Inferior parietal cortex (tissue), 1 donor: ENCODE results near the gene LSMEM2.
A peak's percentile ranks its signal among the peaks of the same experiment; 100 is the strongest.
"Not testable (repeated sequence)": the region's sequence is repeated elsewhere in the genome, so short reads cannot be mapped to it uniquely, and the experiment has no call there.

ENCODE experiments used
- DNase-seq: peaks from one replicate; pipeline ENCODE4 v3.0.0-alpha.2; 2016; ENCODE audit errors: extremely low spot score

LSMEM2 gene

GRCh38 chr3:50245831-50246516 is 32.9 kb upstream of the LSMEM2 start:
- DNase-seq: peak; percentile 88

GRCh38 chr3:50246517-50246954 is 32.4 kb upstream of the LSMEM2 start:
- DNase-seq: no peak

- DNase-seq: no peak
These were observed 30.5 kb upstream of the LSMEM2 start for GRCh38 chr3:50248387-50248786.

GRCh38 chr3:50249457-50249856 is 29.4 kb upstream of the LSMEM2 start:
- DNase-seq: no peak

- no peak for DNase-seq
These were observed 28.4 kb upstream of the LSMEM2 start for GRCh38 chr3:50250514-50250913.

GRCh38 chr3:50251220-50251619 is 27.7 kb upstream of the LSMEM2 start:
- DNase-seq: no peak

GRCh38 chr3:50254577-50255250 is 24.2 kb upstream of the LSMEM2 start:
- no peak for DNase-seq

- DNase-seq: no peak
These were observed 23.7 kb upstream of the LSMEM2 start for GRCh38 chr3:50255251-50255615.

- no peak for DNase-seq
These were observed 21.7 kb upstream of the LSMEM2 start for GRCh38 chr3:50256978-50257890.

- no peak for DNase-seq
These were observed 20.7 kb upstream of the LSMEM2 start for GRCh38 chr3:50258029-50258680.

- no peak for DNase-seq
These were observed 19.9 kb upstream of the LSMEM2 start for GRCh38 chr3:50258979-50259378.

- no peak for DNase-seq
These were observed 19.4 kb upstream of the LSMEM2 start for GRCh38 chr3:50259432-50260026.

- peak; percentile 90 for DNase-seq
These were observed 18.6 kb upstream of the LSMEM2 start for GRCh38 chr3:50260027-50260941.

GRCh38 chr3:50260942-50261441 is 17.9 kb upstream of the LSMEM2 start:
- DNase-seq: no peak

- DNase-seq: no peak
These were observed 17.4 kb upstream of the LSMEM2 start for GRCh38 chr3:50261505-50261904.

- not testable (repeated sequence) for DNase-seq
These were observed 16.7 kb upstream of the LSMEM2 start for GRCh38 chr3:50262200-50262599.

GRCh38 chr3:50262778-50263177 is 16.1 kb upstream of the LSMEM2 start:
- no peak for DNase-seq

GRCh38 chr3:50263478-50264382 is 15.2 kb upstream of the LSMEM2 start:
- no peak for DNase-seq

GRCh38 chr3:50264383-50264963 is 14.4 kb upstream of the LSMEM2 start:
- peak; percentile 55 for DNase-seq
